Upper lobe of right lung (tissue), 1 donor: ENCODE results near the gene FKTN. TPM values are rescaled to one million over a fixed set of nuclear protein-coding genes. Genes with fewer than 3 reads are reported as not detected.

Experiments used
- ATAC-seq: fragments of 200-7000 bp; cut with Tn5 transposase; one replicate; pipeline ENCODE4 v1.9.1; 2020; ENCODE audit warnings: mild to moderate bottlenecking, moderate library complexity
- DNase-seq: peaks from one replicate; pipeline ENCODE4 v3.0.0-alpha.2; 2020
- H3K27ac ChIP-seq: fragments of 200-600 bp; one replicate; pipeline ENCODE4 v1.8.0; 2022
- H3K27me3 ChIP-seq: fragments of 200-600 bp; one replicate; pipeline ENCODE4 v1.8.0; 2022; ENCODE audit warnings: mild to moderate bottlenecking
- H3K36me3 ChIP-seq: fragments of 200-600 bp; one replicate; pipeline ENCODE4 v1.8.0; 2022
- H3K4me1 ChIP-seq: fragments of 200-600 bp; one replicate; pipeline ENCODE4 v1.8.0; 2022
- H3K4me3 ChIP-seq: fragments of 200-600 bp; one replicate; pipeline ENCODE4 v1.8.0; 2022; ENCODE audit warnings: mild to moderate bottlenecking
- H3K9me3 ChIP-seq: fragments of 200-600 bp; one replicate; pipeline ENCODE4 v1.8.0; 2022
- CTCF ChIP-seq: fragments of 200-600 bp; IDR thresholded peaks from one replicate; pipeline ENCODE4 v1.8.0; 2022; ENCODE audit warnings: antibody characterized with exemption
- intact Hi-C: fragments of 100-400 bp; cut with DNase I; formaldehyde crosslinking; loops from one replicate; pipeline ENCODE4 v1.11.0; 2022
- total RNA-seq: library from RNA; stranded (reverse); fragmentation: NEBNext Ultra II Directional; extraction: Animal tissue kit (Norgen Biotek cat#: 25700); gene quantifications from one replicate; pipeline ENCODE4 v1.2.1, GENCODE V29; 2021
- donor health status: DM: no; HTN: yes; CAD: no; lungs with severe emphysema.

The FKTN gene
- total RNA-seq, 1 donor from 2014 or later = 10.8 TPM

- H3K4me1 ChIP-seq = no peaks in the 10 kb centered on the region
- DNase-seq (no peak), ATAC-seq (no peak)
- H3K9me3 ChIP-seq = no peaks in the 10 kb centered on the region
- no peaks in the 10 kb centered on the region for H3K36me3 ChIP-seq
- no peak overlapping the region for H3K27ac ChIP-seq
- TF ChIP-seq CTCF = no peak
- intact Hi-C loops = no loop called here
- H3K4me3 ChIP-seq = no peak overlapping the region
- no peaks in the 10 kb centered on the region for H3K27me3 ChIP-seq
Observed at GRCh38 chr9:105670775-105671174, 112.8 kb downstream of the FKTN start.

DNA sequence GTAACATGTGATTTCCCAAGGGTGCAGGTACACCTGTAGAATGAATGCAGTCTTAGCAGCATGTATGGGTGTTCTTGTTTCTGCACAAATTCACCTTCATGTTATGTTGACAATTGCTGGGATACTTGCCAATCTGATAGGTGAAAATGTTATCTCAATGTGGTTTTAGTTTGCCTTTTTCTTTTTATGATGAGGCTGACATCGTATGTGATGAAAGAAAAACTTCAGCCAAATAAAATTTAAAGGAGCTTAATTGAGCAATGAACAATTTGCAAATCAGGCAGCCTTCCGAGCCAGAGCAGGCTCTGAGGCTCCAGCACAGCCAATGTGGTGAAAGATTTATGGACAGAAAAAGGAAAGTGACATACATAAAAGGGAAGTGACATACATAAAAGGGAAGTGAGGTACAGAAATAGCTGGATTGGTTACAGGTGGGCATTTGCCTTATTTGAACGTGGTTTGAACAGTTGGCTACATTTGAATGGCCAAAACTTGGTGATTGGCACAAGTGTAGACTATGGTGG is 114.8 kb downstream of the FKTN start:
- ATAC-seq (no peak), DNase-seq (no peak)
- Histone ChIP-seq H3K27ac (no peak overlapping the region), H3K27me3 (no peaks in the 10 kb centered on the region), H3K4me3 (no peak overlapping the region), H3K9me3 (no peaks in the 10 kb centered on the region), H3K4me1 (no peaks in the 10 kb centered on the region), H3K36me3 (no peaks in the 10 kb centered on the region)
- intact Hi-C loops = no loop called here
- TF ChIP-seq CTCF = no peak

GRCh38 chr9:105673850-105674387 is 116.0 kb downstream of the FKTN start:
- Histone ChIP-seq H3K36me3 (no peaks in the 10 kb centered on the region), H3K4me1 (no peaks in the 10 kb centered on the region), H3K4me3 (no peak overlapping the region), H3K27ac (no peak overlapping the region), H3K27me3 (no peaks in the 10 kb centered on the region), H3K9me3 (no peaks in the 10 kb centered on the region)
- no peak for ATAC-seq
- no peak for TF ChIP-seq CTCF
- no peak for DNase-seq
- intact Hi-C loops = no loop called here

- TF ChIP-seq CTCF = no peak
- intact Hi-C loops = no loop called here
- ATAC-seq (no peak), DNase-seq (no peak)
- Histone ChIP-seq H3K4me3 (no peak overlapping the region), H3K27ac (no peak overlapping the region), H3K27me3 (no peaks in the 10 kb centered on the region), H3K9me3 (no peaks in the 10 kb centered on the region), H3K36me3 (no peaks in the 10 kb centered on the region), H3K4me1 (no peaks in the 10 kb centered on the region)
Observed at GRCh38 chr9:105676351-105676923, 118.5 kb downstream of the FKTN start.

- Histone ChIP-seq H3K27me3 (no peaks in the 10 kb centered on the region), H3K9me3 (no peaks in the 10 kb centered on the region), H3K36me3 (no peaks in the 10 kb centered on the region), H3K4me1 (no peaks in the 10 kb centered on the region), H3K4me3 (no peak overlapping the region), H3K27ac (no peak overlapping the region)
- intact Hi-C loops = no loop called here
- no peak for ATAC-seq
- TF ChIP-seq CTCF = no peak
- DNase-seq = no peak
Observed at GRCh38 chr9:105678163-105678562, 120.2 kb downstream of the FKTN start.
